H1 (cell line): Measurements from ENCODE around the gene STX5. TPM values are rescaled to one million over a fixed set of nuclear protein-coding genes. Genes with fewer than 3 reads are reported as not detected.

Experiments used
- CTCF ChIA-PET: fragments of 300-600 bp; sonication (Branson Sonifier 250); formaldehyde crosslinking; loops from one replicate; lab custom pipeline; 2021; ENCODE audit not compliant: partially characterized antibody; lab: Charles Lee
- POLR2A ChIA-PET: fragments of 300-600 bp; sonication (Branson Sonifier 250); formaldehyde crosslinking; loops from one replicate; lab custom pipeline; 2021; ENCODE audit warnings: inconsistent platforms; ENCODE audit not compliant: partially characterized antibody; lab: Charles Lee
- DNase-seq, 2 experiments: peaks; one replicate each; pipeline versions ENCODE4 v3.0.0 to v3.0.0-alpha.2; 2010 to 2022; ENCODE audit warnings: low spot score in 2 of 2, low read depth in 1 of 2, mixed read lengths in 1 of 2
- FAIRE-seq: peaks from 2 replicates; lab custom pipeline; 2011; peaks lifted over from hg19 to GRCh38; lab: Jason Lieb, UNC
- H2AFZ ChIP-seq: 2 replicates; pipeline ENCODE4 v1.8.1; 2012; ENCODE audit warnings: low read length, inconsistent platforms
- H2AK5ac ChIP-seq: 2 replicates; pipeline ENCODE4 v1.6.1; 2013; ENCODE audit warnings: low read depth, low read length
- H2BK120ac ChIP-seq: replicated peaks from 2 replicates; pipeline ENCODE3; 2013; ENCODE audit warnings: low read depth, low read length, inconsistent platforms
- H2BK12ac ChIP-seq: 2 replicates; pipeline ENCODE4 v1.6.1; 2013; ENCODE audit warnings: low read depth, low read length
- H2BK15ac ChIP-seq: 2 replicates; pipeline ENCODE4 v1.6.1; 2013; ENCODE audit warnings: low read length
- H2BK20ac ChIP-seq: 2 replicates; pipeline ENCODE4 v1.6.1; 2013; ENCODE audit warnings: low read length
- H2BK5ac ChIP-seq: 2 replicates; pipeline ENCODE4 v1.6.1; 2013; ENCODE audit warnings: low read depth, low read length
- H3K14ac ChIP-seq: 2 replicates; pipeline ENCODE4 v1.6.1; 2013; ENCODE audit warnings: inconsistent platforms; ENCODE audit not compliant: insufficient read length
- H3K18ac ChIP-seq: 2 replicates; pipeline ENCODE4 v1.6.1; 2013; ENCODE audit warnings: low read length; ENCODE audit errors: extremely low read depth
- H3K23ac ChIP-seq: 2 replicates; pipeline ENCODE4 v1.6.1; 2013; ENCODE audit warnings: inconsistent platforms; ENCODE audit not compliant: insufficient read length
- H3K23me2 ChIP-seq: 2 replicates; pipeline ENCODE4 v1.6.1; 2013; ENCODE audit warnings: low read depth, low read length
- H3K27ac ChIP-seq: 2 replicates; pipeline ENCODE4 v1.6.1; 2011; ENCODE audit warnings: low read depth, low read length, inconsistent platforms
- H3K27me3 ChIP-seq, 4 experiments: replicated peaks in 1 of 4; 1 replicate in 1 of 4; 2 replicates in 3 of 4; pipeline versions ENCODE4 v1.6.1 to v1.8.1; 2011 to 2013; ENCODE audit warnings: low read length in 3 of 4, mild to moderate bottlenecking in 3 of 4, inconsistent platforms in 2 of 4, mixed read lengths in 2 of 4, moderate library complexity in 1 of 4; ENCODE audit not compliant: control insufficient read depth in 3 of 4, insufficient read depth in 3 of 4; ENCODE audit errors: extremely low read depth in 1 of 4
- H3K36me3 ChIP-seq, 4 experiments: 2 replicates each; pipeline versions ENCODE4 v1.6.1 to v1.8.1; 2011 to 2013; ENCODE audit warnings: mild to moderate bottlenecking in 4 of 4, low read length in 3 of 4, moderate library complexity in 2 of 4, control low read depth in 1 of 4, inconsistent platforms in 1 of 4; ENCODE audit not compliant: insufficient read depth in 4 of 4, control insufficient read depth in 2 of 4
- H3K4ac ChIP-seq: replicated peaks from 2 replicates; pipeline ENCODE3; 2013; ENCODE audit warnings: low read length, low read depth, mixed read lengths, inconsistent platforms; ENCODE audit not compliant: insufficient read length
- H3K4me1 ChIP-seq, 4 experiments: replicated peaks in 1 of 4; 1 replicate in 1 of 4; 2 replicates in 3 of 4; pipeline versions ENCODE4 v1.6.1 to v1.8.1; 2011 to 2013; ENCODE audit warnings: low read length in 3 of 4, inconsistent platforms in 2 of 4, mixed read lengths in 1 of 4; ENCODE audit not compliant: insufficient read depth in 4 of 4, control insufficient read depth in 3 of 4
- H3K4me2 ChIP-seq, 2 experiments: 2 replicates each; pipeline versions ENCODE4 v1.6.1 to v1.8.1; 2011 to 2013; ENCODE audit warnings: low read depth in 2 of 2, low read length in 2 of 2, control low read depth in 1 of 2, inconsistent platforms in 1 of 2, mild to moderate bottlenecking in 1 of 2; ENCODE audit not compliant: insufficient read depth in 1 of 2
- H3K4me3 ChIP-seq, 4 experiments: fragments of 200-600, 300-600 bp in 1 of 4; sonication (generic), shearing (Covaris generic), sonication (Bioruptor Twin) in 1 of 4; 2 replicates each; pipeline versions ENCODE4 v1.5.1 to v1.8.1; 2011 to 2016; ENCODE audit warnings: low read length in 4 of 4, low read depth in 3 of 4, control low read depth in 2 of 4, inconsistent platforms in 2 of 4, mild to moderate bottlenecking in 2 of 4, mixed read lengths in 1 of 4, moderate library complexity in 1 of 4; ENCODE audit not compliant: insufficient read depth in 2 of 4; ENCODE audit errors: extremely low read depth in 1 of 4
- H3K56ac ChIP-seq: replicated peaks from 2 replicates; pipeline ENCODE3; 2013; ENCODE audit warnings: low read depth, mild to moderate bottlenecking, mixed read lengths, low read length, inconsistent platforms; ENCODE audit not compliant: insufficient read length
- H3K79me1 ChIP-seq: 2 replicates; pipeline ENCODE4 v1.6.1; 2013; ENCODE audit warnings: low read depth, low read length, control low read depth
- H3K79me2 ChIP-seq, 2 experiments: 2 replicates each; pipeline versions ENCODE4 v1.6.1 to v1.8.1; 2012 to 2013; ENCODE audit warnings: low read length in 2 of 2, mild to moderate bottlenecking in 2 of 2, inconsistent platforms in 1 of 2; ENCODE audit not compliant: insufficient read depth in 2 of 2, control insufficient read depth in 1 of 2
- H3K9ac ChIP-seq, 4 experiments: replicated peaks in 1 of 4; 1 replicate in 1 of 4; 2 replicates in 3 of 4; pipeline versions ENCODE4 v1.6.1 to v1.8.1; 2011 to 2013; ENCODE audit warnings: low read depth in 3 of 4, low read length in 3 of 4, control low read depth in 2 of 4, mild to moderate bottlenecking in 2 of 4, moderate library complexity in 2 of 4, inconsistent platforms in 1 of 4; ENCODE audit errors: extremely low read depth in 1 of 4
- H3K9me3 ChIP-seq, 2 experiments: 2 replicates each; pipeline versions ENCODE4 v1.6.1 to v1.8.1; 2012 to 2013; ENCODE audit warnings: mild to moderate bottlenecking in 2 of 2, moderate library complexity in 2 of 2, control low read depth in 1 of 2, inconsistent platforms in 1 of 2, low read depth in 1 of 2, low read length in 1 of 2, mixed read lengths in 1 of 2; ENCODE audit not compliant: insufficient read depth in 2 of 2
- H4K20me1 ChIP-seq, 2 experiments: replicated peaks in 1 of 2; 2 replicates each; pipeline versions ENCODE3 to v1.8.1; 2011 to 2013; ENCODE audit warnings: inconsistent platforms in 2 of 2, low read length in 2 of 2, mild to moderate bottlenecking in 1 of 2; ENCODE audit not compliant: insufficient read depth in 2 of 2, control insufficient read depth in 1 of 2
- H4K5ac ChIP-seq: 2 replicates; pipeline ENCODE4 v1.6.1; 2013; ENCODE audit warnings: low read length, low read depth, mixed read lengths, inconsistent platforms; ENCODE audit not compliant: insufficient read length
- H4K8ac ChIP-seq: 2 replicates; pipeline ENCODE4 v1.8.0; 2013; ENCODE audit warnings: mild to moderate bottlenecking, moderate library complexity, low read length, inconsistent platforms; ENCODE audit not compliant: insufficient read depth; ENCODE audit errors: extremely low read depth
- H4K91ac ChIP-seq: replicated peaks from 2 replicates; pipeline ENCODE3; 2013; ENCODE audit warnings: low read length, mixed read lengths, inconsistent platforms; ENCODE audit not compliant: insufficient read length
- ATF2 ChIP-seq: IDR thresholded peaks from 2 replicates; pipeline ENCODE4 v1.6.1; 2012; ENCODE audit warnings: low read length, inconsistent platforms
- BRCA1 ChIP-seq: IDR thresholded peaks from 2 replicates; pipeline ENCODE4 v1.6.1; 2012; ENCODE audit warnings: low read depth, low read length, improper control_type of control experiment
- GABPA ChIP-seq: IDR thresholded peaks from 2 replicates; pipeline ENCODE4 v1.6.1; 2011; ENCODE audit warnings: mild to moderate bottlenecking, low read length, moderate library complexity, borderline replicate concordance; ENCODE audit not compliant: insufficient read depth
- POLR2AphosphoS5 ChIP-seq: IDR thresholded peaks from 2 replicates; pipeline ENCODE4 v1.6.1; 2011; ENCODE audit warnings: low read depth, low read length
- SAP30 ChIP-seq: fragments of 300-600 bp; sonication (generic); IDR thresholded peaks from 2 replicates; pipeline ENCODE4 v1.7.1; 2012; ENCODE audit warnings: low read length, moderate library complexity, mild to moderate bottlenecking, inconsistent platforms; ENCODE audit not compliant: insufficient read depth, insufficient replicate concordance
- USF2 ChIP-seq: IDR thresholded peaks from 2 replicates; pipeline ENCODE4 v1.6.1; 2011; ENCODE audit warnings: low read length, improper control_type of control experiment
- whole genome bisulfite sequencing, 2 experiments: shearing (Covaris generic) in 1 of 2; methylation state at CpG; one replicate each; pipeline versions ENCODE4 v1.1.6 to v1.1.7; 2013 to 2015; ENCODE audit warnings: low lambda C conversion rate in 2 of 2, mixed read lengths in 2 of 2, inconsistent platforms in 1 of 2, low coverage in 1 of 2, missing lambda C conversion rate in 1 of 2; ENCODE audit not compliant: insufficient replicate concordance in 2 of 2, insufficient coverage in 1 of 2, insufficient read length in 1 of 2; ENCODE audit errors: extremely low coverage in 1 of 2, missing lambda C conversion rate in 1 of 2; 5-methylcytosine and 5-hydroxymethylcytosine counted together
- polyA plus RNA-seq, 7 experiments: library from polyadenylated mRNA; depleted of rRNA in 3 of 7; stranded (reverse) in 5 of 7; unstranded in 2 of 7; fragments of >200 nt in 5 of 7; fragments of 200-250 nt in 2 of 7; gene quantifications; 1 replicate in 5 of 7; 2 replicates in 1 of 7; 4 replicates in 1 of 7; pipeline versions ENCODE4 v1.2.1 to v1.2.3, GENCODE V29; 2011 to 2013; ENCODE audit warnings: missing spikeins in 2 of 7, mixed read lengths in 2 of 7
- total RNA-seq: library from RNA; stranded (reverse); fragmentation: NEBNext Ultra II Directional; extraction: Animal tissue kit (Norgen Biotek cat#: 25700); gene quantifications from 2 replicates; pipeline ENCODE4 v1.2.1, GENCODE V29; 2021

STX5 gene
- total and polyA plus RNA-seq, 2 of the 8 experiments (the other 6 are each of a cell fraction or from before 2014, with no cell fraction given), result 24.2 to 28.5 TPM

- Histone ChIP-seq H3K18ac (no peak overlapping the region), H4K5ac (no peak overlapping the region), H3K79me1 (no peaks in the 10 kb centered on the region; the same call in 1 of the 2 replicates), H3K79me2 (peaks cover 4 to 90% of the 10 kb centered on the region in 2 experiments; a peak in 3 of 4 replicates), H3K4me1 (peaks cover 0 to 7% (median 1%) of the 10 kb centered on the region in 4 experiments; a peak in 3 of 7 replicates), H4K91ac (no peak overlapping the region), H3K23ac (no peak overlapping the region), H2BK20ac (no peak overlapping the region), H2BK12ac (no peak overlapping the region), H3K36me3 (peaks cover 15 to 83% (median 42%) of the 10 kb centered on the region in 4 experiments; a peak in 7 of 8 replicates), H3K56ac (no peak overlapping the region), H3K23me2 (no peaks in the 10 kb centered on the region; the same call in 1 of the 2 replicates), H4K20me1 (peaks cover 9 to 18% of the 10 kb centered on the region in 2 experiments), H2AFZ (no peak overlapping the region), H2BK15ac (no peak overlapping the region), H3K4me3 (no peak overlapping the region), H3K14ac (no peak overlapping the region), H2BK120ac (no peak overlapping the region), H3K9me3 (no peaks in the 10 kb centered on the region), H3K27ac (no peak overlapping the region), H3K4me2 (no peak overlapping the region), H3K27me3 (no peaks in the 10 kb centered on the region), H2BK5ac (no peak overlapping the region), H3K9ac (no peak overlapping the region), H2AK5ac (no peak overlapping the region), H3K4ac (no peak overlapping the region), H4K8ac (no peak overlapping the region)
- FAIRE-seq (no peak), DNase-seq (no peak)
- ChIA-PET POLR2A (interaction anchor here (0.8 to 57.8 kb wide), 7 partner anchors 3 to 88 kb away, joined by 3 to 2104 read pairs (median 4); partner anchors contain the start of genes CHRM1, NXF1, SLC3A2 and TMEM179B), CTCF (interaction anchor here (0.9 to 2.9 kb wide), 9 partner anchors 10 to 99 kb away, joined by 3 to 12 read pairs (median 4); partner anchors contain the start of gene TMEM179B)
- TF ChIP-seq BRCA1 (no peak), USF2 (no peak), ATF2 (no peak), GABPA (no peak), POLR2AphosphoS5 (no peak), SAP30 (no peak)
- 87% methylated on average over 6 of the region's 7 CpGs; no CpG with 5 or more reads in 1 of the 2 experiments for WGBS, 2 experiments
These were observed 43.0 kb upstream of the STX5 start for GRCh38 chr11:62874851-62875250.
